HG03378 (cell line): ENCODE data around the gene GMPR2.
"Not testable (repeated sequence)": the region's sequence is repeated elsewhere in the genome, so short reads cannot be mapped to it uniquely, and the experiment has no call there.

Source experiments
- ATAC-seq: cut with Tn5 transposase; IDR thresholded peaks from one replicate; pipeline ENCODE4 v1.9.1; 2021; ENCODE audit warnings: mild to moderate bottlenecking, moderate library complexity; ENCODE audit not compliant: unreplicated experiment

The GMPR2 gene

GRCh38 chr14:24226473-24226872 lies 6.3 kb upstream of the GMPR2 start:
- no peak for ATAC-seq

GRCh38 chr14:24228902-24229301 lies 3.8 kb upstream of the GMPR2 start:
- ATAC-seq, result no peak

GRCh38 chr14:24231263-24232120 lies 1.2 kb upstream of the GMPR2 start:
- ATAC-seq, result no peak

DNA sequence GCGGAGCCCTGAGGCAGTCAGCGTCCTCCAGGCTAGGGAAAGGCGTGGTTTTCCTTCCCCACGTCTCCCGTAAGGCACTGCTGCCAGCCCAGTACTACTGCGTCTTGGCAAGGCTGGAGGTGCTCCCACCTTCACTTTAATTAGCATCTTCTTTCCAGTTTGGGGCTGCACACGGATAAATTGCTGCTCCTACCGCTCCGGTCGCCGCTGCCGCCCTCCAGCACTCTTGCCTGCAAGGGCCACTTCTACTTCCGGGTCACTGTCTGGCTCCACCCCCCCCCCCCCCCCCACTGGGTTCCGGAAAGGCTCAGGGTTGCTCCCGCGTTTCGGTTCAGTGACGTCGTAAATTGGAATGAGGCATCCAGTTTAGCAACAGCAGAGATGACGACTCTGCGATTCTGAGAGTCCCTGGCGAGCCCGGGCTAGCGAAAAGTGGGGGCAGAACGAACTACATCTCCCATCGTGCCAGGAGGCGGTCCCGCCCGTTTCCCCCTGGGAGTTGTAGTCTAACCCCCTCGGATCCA lies 546 bp upstream of the GMPR2 start, which contains the start of gene NEDD8:
NEDD8 (minus strand) TSS at position 247 of the 524 bp plus-strand sequence; CDS start at position 147, 100 bp downstream.
- peak; percentile 63 for ATAC-seq

GRCh38 chr14:24233538-24233866 lies 773 bp downstream of the GMPR2 start:
- no peak for ATAC-seq

- no peak for ATAC-seq
These were observed 1.6 kb downstream of the GMPR2 start for GRCh38 chr14:24234095-24235005.

DNA sequence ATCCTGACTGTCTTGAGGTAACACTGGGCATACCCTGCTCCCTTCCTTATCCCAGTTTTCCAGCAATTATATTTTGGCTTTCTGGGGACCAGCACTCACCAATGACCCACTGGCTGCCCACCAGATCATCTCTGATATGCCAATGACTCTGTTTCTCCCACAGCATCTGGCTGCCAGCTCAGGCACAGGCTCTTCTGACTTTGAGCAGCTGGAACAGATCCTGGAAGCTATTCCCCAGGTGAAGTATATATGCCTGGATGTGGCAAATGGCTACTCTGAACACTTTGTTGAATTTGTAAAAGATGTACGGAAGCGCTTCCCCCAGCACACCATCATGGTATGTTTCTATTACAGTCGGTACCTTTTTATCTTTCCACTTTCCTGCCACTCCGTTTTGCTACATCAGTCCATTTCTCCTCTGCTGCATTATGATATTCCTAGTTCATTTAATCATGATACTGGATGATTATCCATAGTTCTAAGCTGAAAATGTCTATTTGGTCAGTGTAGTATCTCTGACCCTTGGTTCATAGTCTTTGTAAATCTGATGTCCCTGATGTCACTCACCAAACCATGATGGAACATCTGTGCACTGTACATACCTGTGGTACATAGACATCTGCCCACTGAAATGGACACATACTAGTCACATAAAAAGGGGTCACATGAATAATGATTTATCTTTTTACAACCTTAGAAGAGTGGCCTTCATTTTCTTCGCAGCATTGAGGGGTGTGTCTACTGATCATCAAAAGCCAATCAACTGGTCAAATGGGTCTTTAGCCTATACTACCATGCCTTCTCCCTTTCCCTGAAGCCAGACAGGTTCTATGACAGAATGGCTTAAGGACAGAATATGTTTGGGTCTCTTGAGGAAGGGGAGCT lies 3.3 kb downstream of the GMPR2 start:
- ATAC-seq, result no peak

DNA sequence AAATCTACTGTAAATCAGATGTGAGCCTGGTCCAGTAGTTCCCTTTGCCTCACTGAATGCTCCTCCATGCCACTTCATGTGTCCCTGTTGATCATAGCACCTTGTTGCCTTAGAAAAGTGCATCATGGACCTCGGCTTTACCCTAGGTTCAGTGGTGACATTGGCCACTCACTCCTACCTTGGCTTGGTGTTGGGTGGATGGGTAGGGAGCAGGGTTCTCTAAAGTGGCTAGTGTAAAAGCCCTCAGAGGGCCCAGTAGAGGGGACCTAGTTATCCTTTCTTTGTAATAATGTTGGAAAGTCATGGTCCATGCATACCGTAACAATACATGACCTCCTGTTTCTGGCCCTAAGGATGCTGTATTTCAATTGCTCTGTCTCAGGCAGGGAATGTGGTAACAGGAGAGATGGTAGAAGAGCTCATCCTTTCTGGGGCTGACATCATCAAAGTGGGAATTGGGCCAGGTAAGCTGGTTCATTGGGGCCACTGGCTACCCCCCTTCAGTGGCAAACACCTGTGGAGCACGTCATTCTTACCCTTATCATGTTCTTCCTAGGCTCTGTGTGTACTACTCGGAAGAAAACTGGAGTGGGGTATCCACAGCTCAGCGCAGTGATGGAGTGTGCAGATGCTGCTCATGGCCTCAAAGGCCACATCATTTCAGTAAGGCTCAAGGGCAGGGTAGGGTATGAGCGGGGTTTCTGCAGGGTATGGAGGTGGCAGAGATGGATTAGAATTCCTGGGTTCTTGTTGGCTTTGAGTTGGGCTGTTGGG lies 4.1 kb downstream of the GMPR2 start:
- no peak for ATAC-seq

GRCh38 chr14:24237463-24237955 lies 4.8 kb downstream of the GMPR2 start:
- ATAC-seq, result no peak

DNA sequence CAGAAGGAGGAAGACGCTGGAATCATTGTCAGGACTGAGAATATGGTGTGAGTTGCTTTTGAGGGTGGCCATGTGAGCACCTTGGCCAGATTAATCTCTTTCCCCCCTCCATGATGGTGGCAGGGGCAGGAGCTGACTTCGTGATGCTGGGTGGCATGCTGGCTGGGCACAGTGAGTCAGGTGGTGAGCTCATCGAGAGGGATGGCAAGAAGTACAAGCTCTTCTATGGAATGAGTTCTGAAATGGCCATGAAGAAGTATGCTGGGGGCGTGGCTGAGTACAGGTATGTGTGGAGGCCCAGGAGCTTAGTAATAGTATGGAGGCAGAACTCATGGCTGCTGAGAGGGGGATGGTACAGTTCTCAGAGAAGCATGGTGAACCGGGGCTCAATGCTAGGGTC lies 5.4 kb downstream of the GMPR2 start:
- ATAC-seq, result no peak

- no peak for ATAC-seq
These were observed 5.9 kb downstream of the GMPR2 start for GRCh38 chr14:24238527-24239037.

DNA sequence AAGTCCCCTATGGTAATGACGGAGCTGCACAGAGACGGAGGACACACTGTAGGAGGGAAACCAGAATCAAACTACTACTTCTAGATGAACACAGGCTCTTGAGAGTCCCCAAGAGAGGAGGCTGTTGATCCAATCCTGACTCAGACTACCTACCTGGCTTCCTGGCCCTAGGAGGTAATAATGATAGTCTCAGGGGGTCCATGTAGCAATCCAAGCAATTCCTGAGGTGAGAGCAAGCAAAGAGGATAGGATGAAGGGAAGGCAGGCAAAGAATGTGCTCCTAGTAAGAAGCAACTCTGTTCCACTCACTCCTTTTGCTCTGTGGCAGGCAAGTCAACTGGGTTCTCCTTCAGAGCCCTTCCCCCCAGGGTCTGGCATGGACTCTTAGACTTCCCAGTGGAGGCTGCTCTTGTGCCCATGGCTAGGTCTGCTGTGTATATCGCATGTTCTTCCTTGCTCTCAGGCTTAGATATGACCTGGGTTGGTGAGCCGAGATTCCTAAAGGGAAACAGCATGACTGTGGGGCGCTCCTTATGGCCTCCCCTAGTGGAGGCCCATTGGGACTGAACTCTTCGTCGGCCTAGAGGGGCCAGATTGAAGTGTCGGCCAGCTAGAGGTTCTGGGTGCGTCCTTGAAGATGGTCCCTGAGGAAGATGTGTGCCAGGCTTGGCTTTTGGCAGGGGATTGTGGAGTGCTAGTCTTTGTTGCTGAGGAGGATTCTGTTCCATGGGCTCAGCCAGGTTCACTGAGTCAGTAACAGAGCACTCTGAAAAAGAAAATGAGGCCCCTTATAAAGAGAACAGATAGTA lies 7.6 kb downstream of the GMPR2 start:
- no peak for ATAC-seq

- ATAC-seq, result peak; percentile 58
These were observed 9.2 kb downstream of the GMPR2 start for GRCh38 chr14:24241829-24242443.

GRCh38 chr14:24243336-24243836 lies 10.7 kb downstream of the GMPR2 start:
- no peak for ATAC-seq

DNA sequence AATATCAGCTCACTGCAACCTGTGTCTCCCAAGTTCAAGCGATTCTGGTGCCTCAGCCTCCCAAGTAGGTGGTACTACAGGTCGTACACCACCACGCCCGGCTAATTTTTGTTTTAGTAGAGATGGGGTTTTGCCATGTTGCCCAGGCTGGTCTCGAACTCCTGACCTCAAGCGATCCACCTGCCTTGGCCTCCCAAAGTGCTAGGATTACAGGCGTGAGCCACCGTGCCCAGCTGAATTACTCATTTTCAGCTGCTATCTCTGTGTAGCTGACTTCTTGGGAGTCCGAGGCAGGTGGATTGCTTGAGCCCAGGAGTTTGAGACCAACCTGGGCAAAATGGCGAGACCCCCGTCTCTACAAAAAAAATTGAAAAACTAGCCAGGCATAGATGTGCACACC lies 12.6 kb downstream of the GMPR2 start:
- ATAC-seq, result not testable (repeated sequence)

DNA sequence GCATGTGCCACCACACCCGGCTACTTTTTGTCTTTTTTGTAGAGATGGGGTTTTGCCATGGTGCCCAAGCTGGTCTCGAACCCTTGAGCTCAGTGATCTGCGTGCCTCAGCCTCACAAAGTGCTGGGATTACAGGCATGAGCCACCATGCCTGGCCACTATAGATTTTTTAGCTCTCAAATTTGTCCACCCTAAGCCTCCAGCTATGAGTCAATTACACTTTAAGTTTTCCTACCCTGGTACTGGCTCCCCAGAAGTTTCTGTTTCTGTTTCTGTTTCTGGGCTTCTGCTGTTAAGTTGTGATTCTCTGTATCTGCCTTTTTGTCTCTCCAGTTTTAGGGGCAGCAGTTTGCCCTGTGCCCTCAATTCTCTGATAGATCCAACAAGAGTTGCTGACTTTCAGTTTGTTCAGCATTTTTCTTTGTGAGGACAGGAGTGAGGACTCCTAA lies 14.1 kb downstream of the GMPR2 start:
- peak; percentile 26 for ATAC-seq

GRCh38 chr14:24247422-24247821 lies 14.7 kb downstream of the GMPR2 start:
- ATAC-seq, result no peak
